OCI-LY1 (cell line): ENCODE measurements around the gene TGOLN2.

Source experiments
- H2AFZ ChIP-seq: fragments of 200-600 bp; sonication (generic), shearing (Covaris generic); 2 replicates; pipeline ENCODE4 v1.6.0; 2014; ENCODE audit warnings: antibody characterized with exemption, mild to moderate bottlenecking, low read length
- H3F3A ChIP-seq: fragments of 200-600 bp; sonication (generic), shearing (Covaris generic); 2 replicates; pipeline ENCODE4 v1.6.0; 2014; ENCODE audit warnings: mild to moderate bottlenecking, antibody characterized with exemption, low read length, moderate library complexity; ENCODE audit not compliant: insufficient read depth
- H3K27ac ChIP-seq: fragments of 200-600 bp; sonication (generic); 2 replicates; pipeline ENCODE4 v1.5.1; 2014; ENCODE audit warnings: low read length, mixed run types, mild to moderate bottlenecking, low read depth; ENCODE audit not compliant: poor library complexity, severe bottlenecking
- H3K27me3 ChIP-seq: fragments of 200-600 bp; sonication (generic); 2 replicates; pipeline ENCODE4 v1.6.0; 2014; ENCODE audit warnings: antibody characterized with exemption, mild to moderate bottlenecking, low read length, moderate library complexity; ENCODE audit not compliant: insufficient read depth
- H3K36me3 ChIP-seq: fragments of 200-600 bp; sonication (generic); 2 replicates; pipeline ENCODE4 v1.6.1; 2014; ENCODE audit warnings: mild to moderate bottlenecking, antibody characterized with exemption, low read length, moderate library complexity, mixed read lengths; ENCODE audit not compliant: insufficient read depth
- H3K4me1 ChIP-seq: fragments of 200-600 bp; sonication (generic); 2 replicates; pipeline ENCODE4 v1.5.1; 2014; ENCODE audit warnings: mild to moderate bottlenecking, low read length, moderate library complexity; ENCODE audit not compliant: insufficient read depth, severe bottlenecking
- H3K4me2 ChIP-seq: fragments of 200-600 bp; sonication (generic), shearing (Covaris generic); 2 replicates; pipeline ENCODE4 v1.6.1; 2014; ENCODE audit warnings: low read length
- H3K4me3 ChIP-seq: fragments of 200-600 bp; sonication (generic); 2 replicates; pipeline ENCODE4 v1.5.1; 2014; ENCODE audit warnings: low read length, low read depth, mild to moderate bottlenecking, mixed read lengths; ENCODE audit not compliant: poor library complexity, severe bottlenecking
- H3K79me2 ChIP-seq: fragments of 200-600 bp; shearing (Covaris generic); 2 replicates; pipeline ENCODE4 v1.6.1; 2016; ENCODE audit warnings: mixed run types, low read length, mixed read lengths; ENCODE audit not compliant: insufficient read depth
- H3K9ac ChIP-seq: fragments of 200-600 bp; sonication (generic), shearing (Covaris generic); 2 replicates; pipeline ENCODE4 v1.6.1; 2014; ENCODE audit warnings: mild to moderate bottlenecking, low read length, mixed read lengths
- H3K9me2 ChIP-seq: fragments of 200-600 bp; sonication (generic), shearing (Covaris generic); 2 replicates; pipeline ENCODE4 v1.6.1; 2014; ENCODE audit warnings: low read depth, mild to moderate bottlenecking, low read length, mixed read lengths
- H3K9me3 ChIP-seq: fragments of 200-600 bp; shearing (Covaris generic); 2 replicates; pipeline ENCODE4 v1.6.1; 2014; ENCODE audit warnings: low read length, mixed read lengths
- H4K20me1 ChIP-seq: fragments of 200-600 bp; sonication (generic), shearing (Covaris generic); 2 replicates; pipeline ENCODE4 v1.6.0; 2016; ENCODE audit warnings: mild to moderate bottlenecking, low read length; ENCODE audit not compliant: insufficient read depth
- CTCF ChIP-seq: fragments of 200-600 bp; sonication (generic), shearing (Covaris generic); IDR thresholded peaks from 2 replicates; pipeline ENCODE4 v1.5.1; 2017; ENCODE audit warnings: mild to moderate bottlenecking, antibody characterized with exemption, low read length, moderate library complexity, mixed read lengths
- EZH2 ChIP-seq: fragments of 200-600 bp; sonication (generic), shearing (Covaris generic); IDR thresholded peaks from 2 replicates; pipeline ENCODE4 v1.8.0; 2017; ENCODE audit warnings: borderline replicate concordance, mixed run types, mild to moderate bottlenecking, antibody characterized with exemption, low read length, moderate library complexity, mixed read lengths

The TGOLN2 gene

DNA sequence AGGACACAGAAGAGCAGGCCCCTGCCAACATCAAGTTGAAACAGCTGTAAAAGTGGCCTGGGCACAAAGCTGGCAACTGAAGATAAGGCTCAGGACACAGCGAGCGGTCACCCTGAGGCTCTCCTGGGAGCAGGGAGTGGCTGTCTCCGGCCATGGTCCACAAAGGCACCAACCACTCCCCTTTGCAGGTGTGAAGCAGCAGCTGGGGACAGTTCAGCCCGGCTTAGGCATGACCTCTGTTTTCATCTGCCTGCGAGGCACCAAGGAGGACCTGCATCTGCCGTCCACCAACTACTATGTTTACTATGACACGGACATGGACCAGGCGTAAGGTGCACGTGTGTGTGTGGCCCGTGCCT lies 12.9 kb downstream of the TGOLN2 start:
- Histone ChIP-seq H3K9me3 (no peaks in the 10 kb centered on the region), H3K79me2 (no peaks in the 10 kb centered on the region), H3K27me3 (no peaks in the 10 kb centered on the region), H3K36me3 (peaks cover 38% of the 10 kb centered on the region), H3K4me1 (peaks cover 3% of the 10 kb centered on the region), H3K9me2 (no peaks in the 10 kb centered on the region), H3K27ac (no peak overlapping the region), H3K4me2 (no peak overlapping the region), H2AFZ (no peak overlapping the region), H3K4me3 (no peak overlapping the region), H3F3A (no peaks in the 10 kb centered on the region), H3K9ac (no peak overlapping the region), H4K20me1 (no peaks in the 10 kb centered on the region)
- no peak for TF ChIP-seq EZH2

GRCh38 chr2:85312404-85312803 lies 15.4 kb downstream of the TGOLN2 start:
- no peak overlapping the region for H3K4me2 ChIP-seq
- H3K27me3 ChIP-seq = peaks cover 3% of the 10 kb centered on the region; the same call in 1 of the 2 replicates
- no peaks in the 10 kb centered on the region for H4K20me1 ChIP-seq

DNA sequence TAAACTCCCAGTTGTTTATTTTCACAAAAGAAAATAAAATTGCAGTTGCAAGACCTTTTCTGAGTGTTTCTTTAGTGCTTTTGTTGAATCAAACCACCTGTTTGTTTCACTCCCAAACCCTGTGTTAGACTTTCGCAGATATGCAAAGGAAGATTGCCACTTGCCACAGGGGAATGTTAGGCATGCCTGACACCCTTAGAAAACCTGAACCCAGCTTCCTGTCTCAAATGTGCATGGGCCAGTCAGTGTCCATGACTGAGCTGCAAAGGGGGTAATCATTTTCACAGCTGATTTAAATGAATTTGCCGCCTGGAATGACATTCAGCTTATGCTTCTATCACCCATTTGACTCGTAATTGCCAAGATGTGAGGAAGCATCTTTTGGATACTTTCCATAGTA lies 17.5 kb downstream of the TGOLN2 start:
- H3K4me2 ChIP-seq = 0 out of 2 replicates have a peak overlapping the region, but pooled peaks have one; percentile 34
- H3K27ac ChIP-seq = no peak overlapping the region
- H2AFZ ChIP-seq = no peak overlapping the region
- H3K27me3 ChIP-seq = peaks cover 3% of the 10 kb centered on the region; the same call in 1 of the 2 replicates
- no peaks in the 10 kb centered on the region for H3K79me2 ChIP-seq
- TF ChIP-seq CTCF (no peak), EZH2 (no peak)
- H3F3A ChIP-seq = no peaks in the 10 kb centered on the region
- no peak overlapping the region for H3K4me3 ChIP-seq
- no peaks in the 10 kb centered on the region for H3K9me2 ChIP-seq
- H3K9ac ChIP-seq = no peak overlapping the region
- H3K4me1 ChIP-seq = peaks cover 11% of the 10 kb centered on the region
- no peaks in the 10 kb centered on the region for H4K20me1 ChIP-seq
- H3K9me3 ChIP-seq = no peaks in the 10 kb centered on the region
- H3K36me3 ChIP-seq = peaks cover 2% of the 10 kb centered on the region; the same call in 1 of the 2 replicates

More at GRCh38 chr2:85312404-85312803, 15.4 kb downstream of the TGOLN2 start:
- Histone ChIP-seq H3K9me2 (no peaks in the 10 kb centered on the region), H3K79me2 (no peaks in the 10 kb centered on the region), H3F3A (no peaks in the 10 kb centered on the region), H3K4me3 (no peak overlapping the region), H2AFZ (no peak overlapping the region), H3K36me3 (peaks cover 19% of the 10 kb centered on the region), H3K9me3 (no peaks in the 10 kb centered on the region), H3K9ac (no peak overlapping the region), H3K4me1 (peaks cover 6% of the 10 kb centered on the region), H3K27ac (no peak overlapping the region)
- TF ChIP-seq EZH2 (no peak), CTCF (no peak)

DNA sequence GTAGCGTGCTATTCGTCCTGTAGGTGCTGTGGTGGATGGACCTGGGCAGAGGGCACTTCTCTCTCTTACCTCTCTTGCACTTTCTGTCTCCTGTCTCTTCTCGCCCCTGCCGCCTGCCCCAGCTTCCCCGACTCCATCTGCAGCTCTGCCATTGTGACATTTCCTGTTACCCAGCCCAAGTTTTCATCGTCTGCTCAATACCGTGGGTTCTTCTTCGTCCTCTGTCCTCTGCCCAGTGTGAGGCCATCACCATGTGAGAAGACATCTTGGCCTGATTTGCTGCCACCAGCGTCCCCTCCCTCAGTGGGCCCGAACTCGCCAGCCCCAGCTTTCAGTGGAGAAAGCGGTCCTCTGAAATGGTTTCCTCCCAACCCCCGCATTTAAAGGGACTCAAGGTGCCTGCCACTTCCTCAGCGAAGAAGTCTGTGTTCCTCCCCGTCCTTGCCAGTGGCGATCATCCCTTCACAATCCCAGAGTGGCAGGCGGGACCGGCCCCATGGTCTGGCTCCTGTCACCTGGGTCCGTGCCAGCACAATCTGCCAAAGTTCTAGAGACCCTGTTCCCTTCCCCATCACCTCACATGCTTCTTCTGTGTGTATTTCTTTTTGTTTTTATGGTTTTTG lies 18.0 kb downstream of the TGOLN2 start:
- TF ChIP-seq CTCF = no peak
- TF ChIP-seq EZH2 = no peak
- no peaks in the 10 kb centered on the region for H4K20me1 ChIP-seq
- peaks cover 3% of the 10 kb centered on the region; the same call in 1 of the 2 replicates for H3K27me3 ChIP-seq
- H3F3A ChIP-seq = no peaks in the 10 kb centered on the region
- no peaks in the 10 kb centered on the region for H3K36me3 ChIP-seq
- H3K9me3 ChIP-seq = no peaks in the 10 kb centered on the region
- H3K9me2 ChIP-seq = no peaks in the 10 kb centered on the region
- no peak overlapping the region for H3K4me3 ChIP-seq
- H3K4me2 ChIP-seq = peak overlapping the region; percentile 34; the same call in 1 of the 2 replicates
- H3K4me1 ChIP-seq = peaks cover 11% of the 10 kb centered on the region
- no peak overlapping the region for H3K27ac ChIP-seq
- no peak overlapping the region for H3K9ac ChIP-seq
- no peaks in the 10 kb centered on the region for H3K79me2 ChIP-seq
- H2AFZ ChIP-seq = no peak overlapping the region
